Measurements from ENCODE around the gene AMFR.

AMFR gene

DNA sequence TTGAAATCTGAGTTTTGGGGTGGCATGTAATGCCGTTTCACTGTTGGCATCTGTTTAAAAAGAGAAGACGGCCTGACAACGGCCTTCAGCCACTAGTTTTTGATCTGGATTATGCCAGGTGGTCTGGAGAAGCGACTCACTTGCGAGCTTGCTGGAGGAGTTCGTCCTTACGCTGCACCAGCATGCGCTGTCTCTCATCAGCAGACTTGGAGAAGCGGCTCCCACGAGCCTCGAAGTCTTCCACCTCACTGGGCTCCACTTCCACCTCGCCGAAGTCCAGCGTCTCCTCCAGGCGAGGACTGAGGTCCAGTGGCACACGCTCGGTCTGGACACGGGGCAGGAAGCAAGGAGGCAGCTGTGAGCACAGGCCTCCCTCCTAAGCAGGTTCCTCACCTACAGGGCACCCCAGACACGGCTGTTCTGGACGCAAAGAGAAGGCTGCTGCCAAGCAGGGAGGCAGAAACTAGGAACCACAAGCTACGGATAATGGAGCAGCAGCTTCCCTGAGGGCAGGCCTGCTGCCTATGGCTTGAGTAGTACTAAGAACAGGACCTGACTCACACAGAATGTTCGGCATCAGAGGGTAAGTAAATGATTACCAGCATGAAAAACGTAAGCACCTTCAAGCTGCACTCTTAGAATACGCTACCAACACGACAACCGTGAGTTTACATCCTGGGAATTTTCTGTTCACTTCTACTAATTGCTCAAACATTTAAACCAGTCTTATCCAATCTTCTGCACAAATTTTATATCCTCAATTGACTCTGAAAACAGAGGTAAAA lies 61.4 kb downstream of the AMFR start:
- in situ Hi-C loops (cut with MboI; ENCODE audit: low sequenced_read_pairs) = no loop called here

DNA sequence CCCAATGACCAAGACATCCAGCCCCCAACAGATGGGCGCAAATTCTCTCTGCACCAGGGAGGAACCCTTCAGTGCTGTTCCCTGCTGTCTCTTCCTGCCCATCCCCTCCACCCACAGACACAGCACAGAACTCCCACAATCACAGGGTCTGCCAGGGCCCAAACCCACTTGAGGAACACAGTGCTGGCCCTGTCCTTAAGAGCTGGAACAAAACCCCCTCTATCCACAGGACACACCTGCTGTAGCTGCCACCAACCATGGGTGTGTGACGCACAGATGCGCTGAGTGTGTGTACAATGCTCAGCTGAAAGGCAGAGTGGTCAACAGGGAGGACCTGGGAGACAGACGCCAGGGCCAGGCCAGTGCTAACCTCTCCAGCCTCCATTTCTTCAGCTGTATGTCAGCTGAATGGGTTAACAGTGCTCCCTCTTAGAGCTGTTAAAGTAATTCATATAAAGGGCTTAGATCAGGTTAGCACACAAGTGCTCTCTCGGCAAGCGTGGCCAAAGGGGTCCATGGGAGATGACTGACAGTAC lies 62.1 kb downstream of the AMFR start:
- in situ Hi-C loops (cut with MboI; ENCODE audit: low sequenced_read_pairs) = no loop called here

DNA sequence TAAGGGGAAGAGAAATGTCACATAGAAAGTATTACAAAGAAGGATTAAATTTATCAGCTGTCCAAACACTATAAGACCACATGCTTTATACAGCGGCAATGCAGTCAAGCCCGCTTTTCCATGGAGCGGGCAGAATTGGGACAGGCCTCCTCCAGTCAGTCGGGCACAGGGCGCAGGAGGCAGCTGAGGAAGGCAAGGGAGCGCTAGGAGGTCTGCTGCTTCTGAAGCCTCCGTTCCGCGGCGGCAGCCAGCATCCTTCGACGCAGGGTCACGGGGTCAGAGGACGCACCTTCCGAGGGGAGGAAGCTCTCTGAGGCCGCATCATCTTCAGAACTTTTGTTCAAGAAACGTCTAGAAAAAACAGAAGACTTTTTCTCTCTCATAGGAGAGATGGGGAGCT lies 62.6 kb downstream of the AMFR start:
- in situ Hi-C loops (cut with MboI; ENCODE audit: low sequenced_read_pairs) = no loop called here

DNA sequence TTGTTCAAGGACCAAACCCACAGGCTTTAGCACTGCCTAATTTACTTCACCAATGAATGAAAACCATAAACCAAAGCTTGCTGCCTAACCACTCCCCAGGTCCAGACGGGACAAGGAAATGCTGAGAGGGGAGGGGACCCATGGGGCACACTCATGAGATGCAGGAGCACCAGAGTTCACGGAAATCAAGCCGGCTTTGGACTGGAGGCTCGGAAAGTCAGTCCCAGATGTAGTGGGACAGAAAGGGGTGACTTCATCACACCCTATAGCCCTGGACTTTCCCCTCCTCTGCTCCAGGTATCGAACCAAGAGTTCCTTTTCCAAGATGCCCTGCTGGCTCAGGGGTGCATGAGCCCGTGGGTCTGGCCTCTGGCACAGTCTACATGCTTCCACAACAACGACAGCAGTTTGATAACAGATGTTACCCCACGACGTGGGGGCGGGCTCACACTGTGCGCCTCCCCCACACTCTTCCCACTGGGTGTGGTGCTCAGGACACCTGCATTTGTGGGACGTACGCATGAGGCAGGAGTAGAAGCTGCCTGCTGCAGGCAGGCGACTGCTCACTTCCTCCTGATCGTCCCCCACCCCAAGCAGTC lies 63.2 kb downstream of the AMFR start:
- in situ Hi-C loops (cut with MboI; ENCODE audit: low sequenced_read_pairs) = no loop called here

DNA sequence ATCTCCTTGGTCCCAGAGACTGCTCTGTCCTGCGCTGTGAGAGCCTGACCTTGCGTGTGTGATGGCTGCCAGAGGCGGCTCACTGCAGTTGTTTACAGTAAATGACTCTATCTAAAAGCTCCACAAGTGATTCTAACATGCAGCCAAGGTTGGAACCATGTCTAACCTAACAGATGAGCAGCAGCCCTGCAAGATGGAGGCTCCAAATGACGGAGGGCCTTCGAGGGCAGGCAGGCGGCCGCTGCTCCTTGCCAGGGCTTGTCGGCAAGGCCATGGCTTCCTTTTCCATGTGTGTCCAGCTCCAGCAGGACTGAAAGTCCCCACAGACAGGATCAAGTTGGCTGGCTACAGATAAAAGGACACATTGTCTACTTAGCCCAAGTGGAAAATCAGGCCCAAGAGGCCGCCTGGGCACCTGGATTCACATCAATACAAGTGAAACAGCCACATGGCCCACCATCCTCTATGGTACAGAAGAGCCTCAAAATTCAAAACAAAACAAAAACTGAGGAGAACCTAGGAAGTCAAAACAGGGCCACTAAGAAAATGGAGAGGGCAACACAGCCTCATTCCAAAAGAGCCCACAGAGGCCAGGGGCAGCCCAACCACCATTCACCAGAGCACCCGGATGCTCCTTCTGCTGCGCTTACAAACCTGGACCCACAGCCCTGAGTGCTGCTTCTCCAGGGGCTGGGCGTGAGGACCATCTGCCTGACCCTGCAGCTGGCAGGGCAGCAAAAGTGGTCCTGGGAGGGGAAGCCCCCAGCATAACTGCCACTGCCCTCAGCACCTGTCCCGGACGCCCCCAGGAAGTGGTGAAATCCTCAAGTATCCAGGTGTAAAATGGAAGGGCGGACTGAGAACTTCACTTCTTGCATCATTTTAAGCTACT lies 65.0 kb downstream of the AMFR start:
- in situ Hi-C loops (cut with MboI; ENCODE audit: low sequenced_read_pairs) = no loop called here

DNA sequence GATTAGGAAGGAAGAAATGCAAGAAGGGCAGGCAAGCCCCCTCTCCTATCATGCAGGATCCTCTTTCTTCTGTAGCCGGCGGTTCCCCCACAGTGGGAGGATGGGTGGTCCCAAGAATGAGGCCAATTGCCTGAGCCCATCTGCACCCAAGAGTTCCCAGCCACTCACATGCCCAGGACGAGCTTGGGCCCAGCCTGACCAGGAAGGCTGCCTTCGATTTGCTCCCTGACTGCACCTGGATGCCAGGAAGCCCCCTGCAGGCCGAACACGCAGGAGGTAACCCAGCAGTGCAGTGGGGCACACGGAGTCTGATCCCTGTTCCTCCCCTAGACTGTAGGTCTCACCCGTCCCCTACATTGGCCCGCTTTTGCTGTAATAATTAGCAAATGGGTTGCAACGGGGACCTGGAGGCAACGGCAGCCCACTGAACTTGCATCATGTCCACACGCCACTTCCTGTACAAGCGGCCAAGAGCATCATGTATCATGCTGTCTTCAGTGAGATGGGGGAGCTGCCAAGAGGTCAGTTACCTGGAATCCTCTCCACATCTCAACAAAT lies 67.5 kb downstream of the AMFR start:
- in situ Hi-C loops (cut with MboI; ENCODE audit: low sequenced_read_pairs) = no loop called here

DNA sequence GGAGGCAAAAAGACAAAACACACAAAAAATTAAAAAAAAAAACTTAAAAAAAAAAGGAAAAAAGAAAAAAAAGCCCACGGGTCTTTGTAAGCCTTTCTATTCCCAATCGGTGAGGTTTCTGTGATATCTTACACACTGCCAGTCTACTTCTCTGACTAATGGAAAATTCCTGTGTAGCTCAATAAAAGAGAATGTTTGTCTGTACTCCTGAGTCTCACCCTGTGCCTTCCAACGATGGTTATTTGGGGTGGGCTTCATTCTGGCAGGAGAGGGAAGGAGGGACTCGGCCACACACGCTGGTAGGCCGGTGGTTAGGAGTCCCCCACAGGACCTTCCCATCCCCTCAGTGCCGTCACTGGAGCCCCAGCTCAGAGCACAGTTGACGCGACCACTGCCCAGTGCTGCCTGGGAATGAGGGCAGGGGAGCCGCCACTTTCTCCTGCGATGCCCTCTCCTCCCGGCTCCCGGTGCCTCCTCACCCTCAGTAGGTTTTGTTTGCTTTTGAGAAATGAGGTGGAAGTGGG lies 68.0 kb downstream of the AMFR start:
- in situ Hi-C loops (cut with MboI; ENCODE audit: low sequenced_read_pairs) = no loop called here

DNA sequence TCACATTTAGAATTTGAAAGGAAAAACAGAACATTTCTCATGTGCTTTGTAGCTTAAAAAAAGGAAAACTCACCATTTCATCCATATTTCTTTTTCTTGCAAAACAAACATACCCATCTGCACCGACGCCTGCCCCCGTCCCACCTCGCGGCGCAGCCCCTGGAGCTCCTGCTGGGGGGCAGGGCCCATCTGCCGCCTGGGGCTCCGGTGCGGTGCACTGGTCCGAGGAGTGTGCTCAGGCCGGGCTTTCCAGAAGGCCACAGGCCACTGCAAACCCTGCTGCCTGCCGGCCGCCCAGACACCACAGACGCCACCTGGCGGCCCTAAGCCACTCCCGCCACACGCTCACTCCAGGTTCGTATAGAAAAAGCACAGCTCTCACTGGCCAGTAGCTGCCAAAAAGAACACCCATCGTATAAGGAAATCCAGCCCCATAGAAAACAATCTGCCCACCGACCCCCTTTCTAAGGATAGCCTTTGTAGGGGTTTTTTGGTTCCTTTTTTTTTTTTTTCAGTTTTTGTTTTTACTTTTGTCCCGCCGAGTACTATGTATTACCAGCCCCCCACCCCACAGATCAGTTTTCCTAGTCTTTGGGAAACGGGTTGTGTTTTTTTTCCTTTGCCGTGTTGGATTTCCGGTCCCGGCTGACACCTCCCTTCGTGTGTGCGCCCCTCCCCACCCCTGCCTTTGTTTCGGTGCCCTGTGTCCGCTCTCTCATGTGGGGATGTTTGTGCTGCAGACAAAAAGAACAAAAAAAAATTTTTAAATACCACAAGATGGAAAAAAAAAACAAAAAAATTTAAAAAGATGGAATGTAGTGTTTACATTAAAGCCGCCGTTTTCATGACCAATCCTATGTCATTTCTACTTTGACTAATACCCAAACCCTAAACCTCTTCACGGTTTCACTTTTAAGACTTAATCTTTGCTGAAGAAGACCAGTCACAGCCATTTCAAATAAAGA lies 68.8 kb downstream of the AMFR start:
- in situ Hi-C loops (cut with MboI; ENCODE audit: low sequenced_read_pairs) = no loop called here

DNA sequence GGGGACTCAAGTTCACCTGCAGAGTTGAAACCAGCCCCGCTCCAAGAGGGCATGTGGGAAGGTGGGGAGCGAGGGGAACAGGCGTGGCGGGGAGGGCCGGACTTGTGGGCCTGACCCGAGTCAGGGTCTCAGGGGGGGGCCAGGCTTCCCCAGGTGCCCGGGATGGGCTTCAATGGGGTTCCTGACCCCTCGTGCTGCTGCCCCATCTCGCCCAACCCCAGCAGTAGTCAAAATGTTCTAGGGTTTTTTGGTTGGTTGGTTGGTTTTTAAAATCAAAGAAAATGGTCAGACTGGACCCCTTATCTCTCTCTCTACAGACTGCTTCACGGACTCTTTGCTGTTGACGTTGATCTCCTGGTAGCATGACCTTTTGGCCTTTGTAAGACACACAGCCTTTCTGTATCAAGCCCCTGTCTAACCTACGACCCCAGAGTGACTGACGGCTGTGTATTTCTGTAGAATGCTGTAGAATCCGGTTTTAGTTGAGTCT lies 69.5 kb downstream of the AMFR start:
- in situ Hi-C loops (cut with MboI; ENCODE audit: low sequenced_read_pairs) = no loop called here

DNA sequence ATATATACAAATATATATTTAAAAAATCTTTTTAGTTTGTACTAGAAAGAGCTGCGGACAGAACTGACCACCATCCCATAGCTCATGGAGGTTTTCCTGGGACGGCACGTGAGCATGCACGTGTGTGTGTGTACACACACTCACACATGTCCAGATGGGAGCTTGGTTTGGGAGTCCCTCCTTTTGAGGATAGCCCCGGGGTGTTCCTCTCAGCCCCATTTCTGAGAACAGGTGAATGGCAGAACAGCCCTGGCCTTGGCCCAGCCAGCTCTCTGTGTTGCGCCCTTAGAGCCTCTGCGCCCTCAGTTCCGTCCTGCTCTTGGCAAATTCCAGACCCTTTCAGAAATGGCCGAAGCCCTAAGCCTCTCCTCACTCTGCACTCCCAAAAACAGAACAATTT lies 70.1 kb downstream of the AMFR start:
- in situ Hi-C loops (cut with MboI; ENCODE audit: low sequenced_read_pairs) = no loop called here

DNA sequence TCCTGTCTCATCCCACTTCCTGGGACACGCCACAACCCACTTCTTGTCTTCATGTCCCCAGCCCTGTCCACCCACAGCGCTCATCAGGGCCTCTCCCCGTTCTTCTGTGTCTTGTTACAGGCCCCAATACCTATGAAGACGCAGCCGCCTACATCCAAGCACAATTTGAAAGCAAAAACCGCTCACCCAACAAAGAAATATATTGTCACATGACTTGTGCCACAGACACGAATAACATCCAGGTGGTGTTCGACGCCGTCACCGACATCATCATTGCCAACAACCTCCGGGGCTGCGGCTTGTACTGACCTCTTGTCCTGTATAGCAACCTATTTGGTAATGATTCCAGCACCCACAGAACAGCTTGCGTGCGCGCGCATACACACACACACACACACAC lies 70.6 kb downstream of the AMFR start:
- in situ Hi-C loops (cut with MboI; ENCODE audit: low sequenced_read_pairs) = no loop called here

DNA sequence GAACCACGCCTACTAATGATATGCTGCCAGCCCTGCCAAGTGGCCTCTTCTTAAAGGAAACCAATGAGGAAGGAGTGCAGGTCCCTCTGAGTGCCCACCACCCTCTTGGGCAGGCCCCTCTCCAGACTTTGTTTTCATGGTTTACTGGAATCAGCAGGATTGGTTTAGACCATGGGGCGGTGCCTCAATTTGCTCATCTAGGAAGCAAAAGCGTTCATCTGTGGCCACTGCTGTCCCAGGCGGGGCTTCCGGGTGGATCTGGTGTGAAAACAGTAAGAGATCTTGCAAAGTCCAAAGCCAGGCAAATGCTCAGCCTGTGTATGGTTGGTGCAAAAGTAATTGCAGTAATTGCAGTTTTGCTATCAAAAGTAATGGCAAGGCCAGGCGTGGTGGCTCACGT lies 71.3 kb downstream of the AMFR start:
- in situ Hi-C loops (cut with MboI; ENCODE audit: low sequenced_read_pairs) = no loop called here

DNA sequence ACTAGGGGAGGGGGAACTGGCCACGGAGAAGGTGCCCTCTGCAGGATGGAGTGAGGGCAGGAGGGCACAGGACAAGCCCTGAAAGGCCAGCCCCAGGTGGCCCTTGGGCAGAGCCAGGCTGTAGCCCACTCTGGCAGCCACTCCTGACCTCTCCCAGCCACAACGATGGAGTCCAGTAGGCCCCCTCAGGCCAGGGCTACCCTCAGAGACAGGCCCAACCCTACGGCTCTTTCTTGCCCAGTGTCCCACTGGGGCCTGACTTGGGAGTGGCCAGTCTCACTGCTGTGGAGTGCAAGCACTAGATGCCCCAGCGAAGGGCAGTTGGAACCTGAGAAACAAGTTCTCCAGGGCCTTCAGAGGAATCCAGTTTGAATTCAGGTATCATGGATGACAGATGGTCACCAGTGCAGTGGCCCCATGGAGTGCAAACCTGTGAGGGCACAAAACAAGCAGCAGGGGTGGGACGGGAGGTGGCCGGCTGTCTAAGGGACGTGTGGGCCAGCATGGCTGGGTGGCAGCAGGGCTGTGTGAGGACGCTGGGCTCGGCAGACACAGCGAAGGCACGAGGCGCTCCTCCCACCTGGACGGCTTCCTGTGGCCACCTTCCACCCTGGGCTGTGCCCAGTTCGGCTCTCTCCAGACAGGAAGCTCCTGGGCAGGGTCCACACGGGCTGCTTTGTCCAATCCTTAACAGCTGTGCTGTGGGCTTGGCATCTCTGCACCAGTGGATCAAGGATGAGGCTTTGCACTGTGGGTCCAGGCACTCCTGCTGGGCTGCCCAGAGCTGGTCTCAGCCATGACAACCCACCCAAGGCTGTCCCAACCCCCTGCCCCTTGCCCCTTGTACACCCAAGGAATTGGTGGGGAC lies 72.1 kb downstream of the AMFR start:
- in situ Hi-C loops (cut with MboI; ENCODE audit: low sequenced_read_pairs) = no loop called here

DNA sequence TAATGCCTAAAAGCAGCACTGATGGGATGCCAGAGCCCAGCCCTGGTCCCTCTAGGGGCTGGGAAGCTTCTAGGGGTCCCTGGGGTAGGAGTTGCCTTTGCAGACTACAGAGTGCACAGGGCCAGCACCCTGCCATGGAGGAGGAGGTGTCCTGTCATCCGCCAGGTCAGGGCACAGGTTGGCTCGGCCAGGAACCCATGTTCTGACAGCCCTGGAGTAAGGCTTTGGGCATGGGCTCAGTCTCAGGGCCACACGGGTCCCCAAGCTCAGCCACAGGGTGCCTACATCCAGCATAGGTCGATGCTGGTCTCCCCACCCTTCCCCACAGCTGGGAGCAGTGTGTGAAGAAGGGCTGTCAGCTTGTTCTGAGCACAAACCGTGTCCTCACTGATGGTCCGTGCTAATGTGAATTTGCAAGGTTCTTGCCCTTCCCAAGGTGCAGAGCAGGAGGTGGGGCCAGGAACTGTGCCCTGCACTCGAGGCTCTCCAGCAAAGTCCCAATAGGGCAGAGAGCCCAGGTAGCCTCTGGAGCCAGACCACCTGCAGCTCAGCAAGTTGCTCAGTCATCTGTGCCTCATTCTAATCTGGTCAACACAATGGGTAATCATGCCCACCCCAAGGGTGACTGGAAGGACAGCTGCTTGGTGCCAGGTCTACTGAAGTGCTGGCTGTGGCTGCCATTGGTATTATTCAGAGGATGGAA lies 72.8 kb downstream of the AMFR start:
- in situ Hi-C loops (cut with MboI; ENCODE audit: low sequenced_read_pairs) = no loop called here

DNA sequence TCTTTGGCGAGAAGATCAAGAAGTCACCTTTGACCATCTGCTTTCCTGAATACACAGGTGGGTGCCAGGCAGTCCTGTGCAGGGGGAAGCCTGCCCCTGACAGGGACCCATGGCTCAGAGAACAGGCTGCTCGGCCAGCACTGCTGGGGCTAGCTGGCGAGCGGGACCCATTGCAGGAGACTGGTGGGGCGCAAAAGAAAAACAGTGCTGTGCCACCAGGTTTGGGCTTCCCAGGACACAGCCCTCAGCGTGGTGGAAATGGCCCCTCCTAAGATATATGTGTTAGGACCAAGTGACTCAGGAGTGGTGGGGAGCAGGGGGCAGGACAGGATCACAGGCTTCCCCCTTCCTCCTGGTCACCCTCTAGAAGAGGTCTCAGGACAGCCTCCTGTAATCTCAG lies 73.9 kb downstream of the AMFR start:
- in situ Hi-C loops (cut with MboI; ENCODE audit: low sequenced_read_pairs) = no loop called here

DNA sequence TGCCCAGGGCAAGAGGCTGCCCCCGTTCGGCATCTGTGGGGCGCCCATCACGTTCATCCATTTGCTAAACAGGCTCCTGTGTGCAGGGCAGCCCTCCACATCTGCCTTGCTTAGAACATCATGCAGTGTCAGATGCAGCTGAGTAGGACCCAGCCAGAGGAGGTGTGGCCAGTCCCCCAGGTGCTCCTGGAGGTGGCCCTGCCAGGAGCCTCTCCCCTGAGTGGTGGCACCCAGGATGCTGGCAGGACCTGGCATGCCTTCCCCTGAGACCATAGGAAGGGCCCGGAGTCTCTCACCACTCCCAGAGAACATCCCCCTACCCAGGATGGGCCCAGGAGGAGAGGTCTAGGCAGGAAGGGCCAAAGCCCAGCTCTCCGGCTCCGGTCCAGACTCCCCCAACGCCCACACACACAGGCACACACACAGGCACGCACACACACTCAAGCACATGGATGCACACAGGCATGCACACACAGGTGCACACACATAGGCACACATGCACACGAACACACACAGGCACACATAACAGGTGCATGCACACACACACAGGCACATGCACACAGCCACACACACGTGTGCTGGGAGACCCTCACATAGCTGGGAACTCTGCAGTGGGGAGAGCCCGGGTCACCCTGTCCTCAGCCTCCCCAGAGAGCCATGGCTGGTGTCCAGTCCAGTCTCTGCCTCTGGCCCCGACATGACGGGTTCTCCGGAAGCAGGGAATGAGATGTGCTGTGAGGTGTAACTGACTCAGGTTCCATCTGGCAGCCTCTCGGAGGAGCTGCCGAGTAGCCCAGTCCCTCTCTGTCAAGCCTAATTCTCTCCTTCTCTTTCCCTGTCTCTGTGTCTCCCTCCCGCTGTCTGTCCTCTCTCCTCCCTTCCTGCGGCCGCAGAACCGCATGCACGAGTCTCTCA lies 74.6 kb downstream of the AMFR start:
- in situ Hi-C loops (cut with MboI; ENCODE audit: low sequenced_read_pairs) = no loop called here

DNA sequence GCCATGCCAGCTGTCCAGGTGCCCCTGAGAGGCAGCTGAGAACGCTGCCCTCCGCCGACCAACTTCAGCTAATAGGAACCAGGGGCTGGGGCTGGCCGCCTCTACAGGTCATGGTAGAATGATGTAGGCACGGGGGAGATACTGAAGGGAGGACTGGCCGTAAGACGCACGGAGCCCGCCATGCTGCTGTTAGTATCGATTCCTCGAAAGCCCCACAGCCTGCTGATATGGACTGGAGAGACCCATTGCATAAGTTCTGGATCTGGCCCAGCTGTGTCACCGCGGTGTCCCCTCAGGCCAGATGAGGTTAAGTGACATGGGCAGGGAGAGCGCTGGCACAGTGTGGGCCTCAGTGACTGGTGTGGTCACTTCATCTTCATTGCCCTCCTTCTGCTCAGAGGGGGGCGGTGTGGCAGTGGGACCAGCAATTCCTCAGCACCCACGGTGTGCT lies 75.6 kb downstream of the AMFR start:
- in situ Hi-C loops (cut with MboI; ENCODE audit: low sequenced_read_pairs) = no loop called here

All from HL-60/S4 treated with phorbol 12-myristate 13-acetate at 8.2 ng/mL for 4 days and 3 days (cell line).